Activated CD8-positive, alpha-beta memory T cell treated with anti-CD3 and anti-CD28 coated beads, Interleukin-2, amount 10 ng/mL, durations not matched to agents 7 days and 5 days (primary cell): ENCODE measurements around the gene CPXM1. TPM values are rescaled to one million over a fixed set of nuclear protein-coding genes. Genes with fewer than 3 reads are reported as not detected.
"Not testable (repeated sequence)": the region's sequence is repeated elsewhere in the genome, so short reads cannot be mapped to it uniquely, and the experiment has no call there.

Experiments
- ATAC-seq: fragments of 150-1000 bp; cut with Tn5 transposase; one replicate; pipeline ENCODE4 v1.10.0; 2021; ENCODE audit warnings: moderate library complexity
- CTCF ChIA-PET: fragments of 350-600 bp; sonication (Branson Sonifier 250); formaldehyde crosslinking; loops from one replicate; lab custom pipeline; 2021; ENCODE audit warnings: antibody characterized with exemption; lab: Charles Lee
- DNase-seq: peaks from one replicate; pipeline ENCODE4 v3.0.0-alpha.2; 2020
- H3K27ac Mint-ChIP-seq: one replicate; pipeline ENCODE4 v1.8.0; 2021; ENCODE audit warnings: mild to moderate bottlenecking, mixed read lengths
- H3K27me3 Mint-ChIP-seq: one replicate; pipeline ENCODE4 v1.8.0; 2021; ENCODE audit warnings: mixed read lengths
- H3K36me3 Mint-ChIP-seq: one replicate; pipeline ENCODE4 v1.8.0; 2021; ENCODE audit warnings: mild to moderate bottlenecking, mixed read lengths
- H3K4me1 Mint-ChIP-seq: one replicate; pipeline ENCODE4 v1.8.0; 2021; ENCODE audit warnings: mixed read lengths
- H3K4me3 Mint-ChIP-seq: one replicate; pipeline ENCODE4 v1.8.0; 2021; ENCODE audit warnings: mild to moderate bottlenecking, moderate library complexity, mixed read lengths
- H3K9me3 Mint-ChIP-seq: one replicate; pipeline ENCODE4 v1.8.0; 2022; ENCODE audit warnings: low read depth, mixed read lengths
- total RNA-seq, 2 experiments: library from RNA; stranded (reverse); gene quantifications; one replicate each; pipeline ENCODE4 v1.2.3, GENCODE V29; 2021

CPXM1 gene
- total RNA-seq, 2 experiments from 2014 or later, result 0.35 to 0.68 TPM

- H3K4me3 Mint-ChIP-seq, result no peak overlapping the region
- no peak for ATAC-seq
- peaks cover 3% of the 10 kb centered on the region for H3K9me3 Mint-ChIP-seq
- peak; percentile 25 for DNase-seq
- CTCF ChIA-PET, result interaction anchor here (2.1 kb wide), 1 partner anchor 35 kb away, joined by 8 read pairs; no protein-coding TSS in a partner anchor
- H3K4me1 Mint-ChIP-seq, result peaks cover 17% of the 10 kb centered on the region
- H3K36me3 Mint-ChIP-seq, result no peaks in the 10 kb centered on the region
- H3K27ac Mint-ChIP-seq, result no peak overlapping the region
- peaks cover 46% of the 10 kb centered on the region for H3K27me3 Mint-ChIP-seq
Measured at GRCh38 chr20:2817341-2817726, 16.9 kb upstream of the CPXM1 start.

GRCh38 chr20:2816583-2817340, 16.3 kb upstream of the CPXM1 start:
- ATAC-seq (no peak), DNase-seq (peak; percentile 43)
- H3K4me3 Mint-ChIP-seq, result no peak overlapping the region
- H3K27ac Mint-ChIP-seq, result no peak overlapping the region
- peaks cover 6% of the 10 kb centered on the region for H3K9me3 Mint-ChIP-seq
- CTCF ChIA-PET, result interaction anchor here (2.1 kb wide), 1 partner anchor 35 kb away, joined by 8 read pairs; no protein-coding TSS in a partner anchor
- H3K4me1 Mint-ChIP-seq, result peaks cover 12% of the 10 kb centered on the region
- H3K27me3 Mint-ChIP-seq, result peaks cover 47% of the 10 kb centered on the region
- no peaks in the 10 kb centered on the region for H3K36me3 Mint-ChIP-seq

- DNase-seq (peak; percentile 37), ATAC-seq (no peak)
- H3K9me3 Mint-ChIP-seq, result peaks cover 6% of the 10 kb centered on the region
- H3K27ac Mint-ChIP-seq, result no peak within 1 kb of the TSS
- no peaks in the 10 kb centered on the region for H3K36me3 Mint-ChIP-seq
- no peak within 1 kb of the TSS for H3K4me3 Mint-ChIP-seq
- CTCF ChIA-PET, result no interaction called here
- H3K4me1 Mint-ChIP-seq, result peaks cover 8% of the 10 kb centered on the region
- peaks cover 50% of the 10 kb centered on the region for H3K27me3 Mint-ChIP-seq
Measured at GRCh38 chr20:2816030-2816582, 15.7 kb upstream of the CPXM1 start, which contains the start of gene TMEM239. TMEM239 (plus strand) TSS chr20:2816364; CDS start chr20:2816555, 191 bp downstream.

GRCh38 chr20:2815242-2815900, 14.9 kb upstream of the CPXM1 start:
- peak; percentile 32 for DNase-seq
- Mint-ChIP-seq H3K4me3 (no peak overlapping the region), H3K27me3 (peaks cover 49% of the 10 kb centered on the region), H3K9me3 (peaks cover 6% of the 10 kb centered on the region), H3K27ac (no peak overlapping the region), H3K4me1 (peaks cover 8% of the 10 kb centered on the region), H3K36me3 (no peaks in the 10 kb centered on the region)
- CTCF ChIA-PET, result no interaction called here
- ATAC-seq, result no peak

GRCh38 chr20:2814587-2815051, 14.2 kb upstream of the CPXM1 start, which contains the start of gene C20orf141:
C20orf141 (plus strand) TSS chr20:2814987; CDS start chr20:2815185, 198 bp downstream.
- peaks cover 43% of the 10 kb centered on the region for H3K27me3 Mint-ChIP-seq
- CTCF ChIA-PET, result no interaction called here
- peaks cover 6% of the 10 kb centered on the region for H3K9me3 Mint-ChIP-seq
- H3K4me1 Mint-ChIP-seq, result peaks cover 5% of the 10 kb centered on the region
- peak; percentile 33 for DNase-seq
- ATAC-seq, result no peak
- no peak within 1 kb of the TSS for H3K27ac Mint-ChIP-seq
- H3K4me3 Mint-ChIP-seq, result no peak within 1 kb of the TSS
- no peaks in the 10 kb centered on the region for H3K36me3 Mint-ChIP-seq

GRCh38 chr20:2814076-2814475, 13.6 kb upstream of the CPXM1 start:
- CTCF ChIA-PET, result no interaction called here

GRCh38 chr20:2812189-2812588, 11.8 kb upstream of the CPXM1 start:
- DNase-seq, result no peak
- peaks cover 49% of the 10 kb centered on the region for H3K27me3 Mint-ChIP-seq
- ATAC-seq, result no peak
- H3K9me3 Mint-ChIP-seq, result peaks cover 6% of the 10 kb centered on the region
- H3K4me3 Mint-ChIP-seq, result no peak overlapping the region
- no peaks in the 10 kb centered on the region for H3K36me3 Mint-ChIP-seq
- H3K27ac Mint-ChIP-seq, result no peak overlapping the region
- CTCF ChIA-PET, result interaction anchor here (0.5 kb wide), 1 partner anchor 220 kb away, joined by 3 read pairs; no protein-coding TSS in a partner anchor
- peaks cover 5% of the 10 kb centered on the region for H3K4me1 Mint-ChIP-seq

More at GRCh38 chr20:2814076-2814475, 13.6 kb upstream of the CPXM1 start:
- H3K27me3 Mint-ChIP-seq, result peaks cover 41% of the 10 kb centered on the region
- peaks cover 6% of the 10 kb centered on the region for H3K9me3 Mint-ChIP-seq
- no peak overlapping the region for H3K27ac Mint-ChIP-seq
- DNase-seq (no peak), ATAC-seq (no peak)
- no peak overlapping the region for H3K4me3 Mint-ChIP-seq
- H3K36me3 Mint-ChIP-seq, result no peaks in the 10 kb centered on the region
- peaks cover 5% of the 10 kb centered on the region for H3K4me1 Mint-ChIP-seq

GRCh38 chr20:2809690-2810089, 9.3 kb upstream of the CPXM1 start:
- no peak overlapping the region for H3K27ac Mint-ChIP-seq
- peaks cover 72% of the 10 kb centered on the region for H3K27me3 Mint-ChIP-seq
- no peak for ATAC-seq
- no peaks in the 10 kb centered on the region for H3K36me3 Mint-ChIP-seq
- H3K9me3 Mint-ChIP-seq, result peaks cover 6% of the 10 kb centered on the region
- no peak overlapping the region for H3K4me3 Mint-ChIP-seq
- CTCF ChIA-PET, result interaction anchor here (0.6 kb wide), 1 partner anchor 56 kb away, joined by 3 read pairs; no protein-coding TSS in a partner anchor
- no peak for DNase-seq
- H3K4me1 Mint-ChIP-seq, result peaks cover 2% of the 10 kb centered on the region

- CTCF ChIA-PET, ATAC-seq, H3K4me3 Mint-ChIP-seq, H3K27ac Mint-ChIP-seq, DNase-seq, H3K9me3 Mint-ChIP-seq, H3K4me1 Mint-ChIP-seq, H3K36me3 Mint-ChIP-seq: not testable (repeated sequence)
- peaks cover 71% of the 10 kb centered on the region for H3K27me3 Mint-ChIP-seq
Measured at GRCh38 chr20:2807929-2808328, 7.5 kb upstream of the CPXM1 start.

GRCh38 chr20:2807019-2807418, 6.6 kb upstream of the CPXM1 start:
- peaks cover 1% of the 10 kb centered on the region for H3K36me3 Mint-ChIP-seq
- DNase-seq (no peak), ATAC-seq (no peak)
- CTCF ChIA-PET, result no interaction called here
- no peaks in the 10 kb centered on the region for H3K4me1 Mint-ChIP-seq
- H3K27me3 Mint-ChIP-seq, result peaks cover 72% of the 10 kb centered on the region
- H3K4me3 Mint-ChIP-seq, result no peak overlapping the region
- no peak overlapping the region for H3K27ac Mint-ChIP-seq
- no peaks in the 10 kb centered on the region for H3K9me3 Mint-ChIP-seq

- H3K9me3 Mint-ChIP-seq, result no peaks in the 10 kb centered on the region
- peaks cover 71% of the 10 kb centered on the region for H3K27me3 Mint-ChIP-seq
- peaks cover under 1% of the 10 kb centered on the region for H3K4me1 Mint-ChIP-seq
- H3K36me3 Mint-ChIP-seq, result peaks cover 1% of the 10 kb centered on the region
- CTCF ChIA-PET, result no interaction called here
- no peak overlapping the region for H3K4me3 Mint-ChIP-seq
- no peak overlapping the region for H3K27ac Mint-ChIP-seq
- ATAC-seq (no peak), DNase-seq (no peak)
Measured at GRCh38 chr20:2806351-2806701, 5.9 kb upstream of the CPXM1 start.

- H3K36me3 Mint-ChIP-seq, result peaks cover 3% of the 10 kb centered on the region
- no peak overlapping the region for H3K27ac Mint-ChIP-seq
- H3K27me3 Mint-ChIP-seq, result peaks cover 71% of the 10 kb centered on the region
- ATAC-seq (no peak), DNase-seq (no peak)
- CTCF ChIA-PET, result no interaction called here
- H3K9me3 Mint-ChIP-seq, result no peaks in the 10 kb centered on the region
- H3K4me1 Mint-ChIP-seq, result peaks cover 6% of the 10 kb centered on the region
- no peak overlapping the region for H3K4me3 Mint-ChIP-seq
Measured at GRCh38 chr20:2805689-2806350, 5.4 kb upstream of the CPXM1 start.
